ENCODE measurements around the gene P3H2.

P3H2 gene

GRCh38 chr3:190013943-190014924 lies 106.5 kb downstream of the P3H2 start:
- DNase-seq = no peak

GRCh38 chr3:190012784-190013183 lies 107.9 kb downstream of the P3H2 start:
- no peak for DNase-seq

GRCh38 chr3:190012314-190012782 lies 108.3 kb downstream of the P3H2 start:
- no peak for DNase-seq

- DNase-seq = no peak
These were observed 110.2 kb downstream of the P3H2 start for GRCh38 chr3:190010486-190010885.

GRCh38 chr3:190009614-190010013 lies 111.1 kb downstream of the P3H2 start:
- DNase-seq = no peak

GRCh38 chr3:190008432-190008831 lies 112.3 kb downstream of the P3H2 start:
- DNase-seq = no peak

GRCh38 chr3:190005343-190006113 lies 115.2 kb downstream of the P3H2 start:
- no peak for DNase-seq

- DNase-seq = no peak
These were observed 116.0 kb downstream of the P3H2 start for GRCh38 chr3:190004656-190005055.

- DNase-seq = no peak
These were observed 117.0 kb downstream of the P3H2 start for GRCh38 chr3:190003681-190004123.

GRCh38 chr3:190003068-190003467 lies 117.6 kb downstream of the P3H2 start:
- DNase-seq = no peak

GRCh38 chr3:190001426-190001825 lies 119.3 kb downstream of the P3H2 start:
- DNase-seq = no peak

- DNase-seq = no peak
These were observed 119.9 kb downstream of the P3H2 start for GRCh38 chr3:190000861-190001196.

- no peak for DNase-seq
These were observed 120.4 kb downstream of the P3H2 start for GRCh38 chr3:190000187-190000860.

GRCh38 chr3:189999718-190000117 lies 121.0 kb downstream of the P3H2 start:
- DNase-seq = no peak

GRCh38 chr3:189995129-189995528 lies 125.6 kb downstream of the P3H2 start:
- no peak for DNase-seq

GRCh38 chr3:189990826-189991225 lies 129.9 kb downstream of the P3H2 start:
- DNase-seq = no peak

GRCh38 chr3:189988854-189989253 lies 131.8 kb downstream of the P3H2 start:
- DNase-seq = no peak

GRCh38 chr3:189988322-189988721 lies 132.4 kb downstream of the P3H2 start:
- DNase-seq = no peak

GRCh38 chr3:189985948-189986347 lies 134.7 kb downstream of the P3H2 start:
- DNase-seq = no peak

- no peak for DNase-seq
These were observed 137.1 kb downstream of the P3H2 start for GRCh38 chr3:189983612-189984011.

GRCh38 chr3:189982321-189982945 lies 138.3 kb downstream of the P3H2 start:
- DNase-seq = no peak

GRCh38 chr3:189981668-189982067 lies 139.0 kb downstream of the P3H2 start:
- DNase-seq = no peak

GRCh38 chr3:189978753-189979152 lies 141.9 kb downstream of the P3H2 start:
- DNase-seq = no peak

Data from NCI-H446 treated with DMSO at 0.1 percent for 48 hours (cell line).